MCF 10A (cell line): Measurements from ENCODE around the gene GABRG1. TPM values are rescaled to one million over a fixed set of nuclear protein-coding genes. Genes with fewer than 3 reads are reported as not detected.

Experiments
- Bru-seq: library from RNA; stranded (reverse); fragments of 400-500 nt; gene quantifications from one replicate; lab custom pipeline; 2021; lab: Mats Ljungman, UMichigan
- BruChase-seq, 2 experiments: library from RNA; stranded (reverse); fragments of 400-500 nt; gene quantifications; one replicate each; lab custom pipeline; 2021; lab: Mats Ljungman, UMichigan
- BruUV-seq: library from RNA; stranded (reverse); fragments of 400-500 nt; replicated peaks from 2 replicates; lab custom pipeline; 2021; lab: Mats Ljungman, UMichigan
- CTCF ChIA-PET: fragments of 300-600 bp; sonication (Branson Sonifier 250); formaldehyde crosslinking; extraction: SDS; loops from one replicate; lab custom pipeline; 2021; ENCODE audit warnings: antibody characterized with exemption, inconsistent platforms; lab: Yijun Ruan, JAX
- POLR2A ChIA-PET: fragments of 300-600, 350-650 bp; sonication (Branson Sonifier 250); formaldehyde crosslinking; extraction: SDS; loops from one replicate; lab custom pipeline; 2020; ENCODE audit warnings: antibody characterized with exemption, inconsistent platforms; lab: Yijun Ruan, JAX
- DNase-seq: peaks from one replicate; pipeline ENCODE4 v3.0.0-alpha.2; 2018; ENCODE audit not compliant: unreplicated experiment
- H3K27ac Mint-ChIP-seq: one replicate; pipeline ENCODE4 v1.8.0; 2022; ENCODE audit warnings: mild to moderate bottlenecking, low read depth, mixed read lengths; ENCODE audit not compliant: unreplicated experiment
- H3K27me3 Mint-ChIP-seq: one replicate; pipeline ENCODE4 v1.8.0; 2022; ENCODE audit warnings: mixed read lengths; ENCODE audit not compliant: insufficient read depth, unreplicated experiment
- H3K36me3 Mint-ChIP-seq: one replicate; pipeline ENCODE4 v1.8.0; 2022; ENCODE audit warnings: mild to moderate bottlenecking, moderate library complexity, mixed read lengths; ENCODE audit not compliant: insufficient read depth, unreplicated experiment
- H3K4me1 Mint-ChIP-seq: one replicate; pipeline ENCODE4 v1.8.0; 2022; ENCODE audit warnings: mixed read lengths; ENCODE audit not compliant: insufficient read depth, unreplicated experiment
- H3K4me3 Mint-ChIP-seq: one replicate; pipeline ENCODE4 v1.8.0; 2022; ENCODE audit warnings: mild to moderate bottlenecking, moderate library complexity, mixed read lengths; ENCODE audit not compliant: unreplicated experiment
- H3K9me3 Mint-ChIP-seq: one replicate; pipeline ENCODE4 v1.8.0; 2022; ENCODE audit warnings: mixed read lengths; ENCODE audit not compliant: unreplicated experiment
- intact Hi-C: fragments of 100-400 bp; cut with micrococcal nuclease; formaldehyde crosslinking; loops from 2 replicates; pipeline ENCODE4 v1.14.1; 2022
- long read RNA-seq: library from polyadenylated mRNA; stranded (forward); transcript quantifications from one replicate; pipeline ENCODE4 v2.0.0, GENCODE V29; 2022
- total RNA-seq: library from RNA; stranded (reverse); gene quantifications from 2 replicates; pipeline ENCODE4 v1.2.3, GENCODE V29; 2022
- TF ChIP-seq, protein P1 (sequence below): fragments of 200-600 bp; IDR thresholded peaks from one replicate; pipeline ENCODE4 v1.8.0; 2022; ENCODE audit warnings: antibody characterized with exemption, mild to moderate bottlenecking; ENCODE audit not compliant: unreplicated experiment

Gene GABRG1
- total RNA-seq (not detected in 2 replicates), Bru-seq, nascent RNA (percentile 1 among the genes with signal in this experiment), BruChase-seq, experiment 1, labeled RNA remaining after a 6-hour chase (percentile 4 among the genes with signal in this experiment), BruChase-seq, experiment 2, labeled RNA remaining after a 2-hour chase (percentile 4 among the genes with signal in this experiment)
- long read RNA-seq = 0 reads

DNA sequence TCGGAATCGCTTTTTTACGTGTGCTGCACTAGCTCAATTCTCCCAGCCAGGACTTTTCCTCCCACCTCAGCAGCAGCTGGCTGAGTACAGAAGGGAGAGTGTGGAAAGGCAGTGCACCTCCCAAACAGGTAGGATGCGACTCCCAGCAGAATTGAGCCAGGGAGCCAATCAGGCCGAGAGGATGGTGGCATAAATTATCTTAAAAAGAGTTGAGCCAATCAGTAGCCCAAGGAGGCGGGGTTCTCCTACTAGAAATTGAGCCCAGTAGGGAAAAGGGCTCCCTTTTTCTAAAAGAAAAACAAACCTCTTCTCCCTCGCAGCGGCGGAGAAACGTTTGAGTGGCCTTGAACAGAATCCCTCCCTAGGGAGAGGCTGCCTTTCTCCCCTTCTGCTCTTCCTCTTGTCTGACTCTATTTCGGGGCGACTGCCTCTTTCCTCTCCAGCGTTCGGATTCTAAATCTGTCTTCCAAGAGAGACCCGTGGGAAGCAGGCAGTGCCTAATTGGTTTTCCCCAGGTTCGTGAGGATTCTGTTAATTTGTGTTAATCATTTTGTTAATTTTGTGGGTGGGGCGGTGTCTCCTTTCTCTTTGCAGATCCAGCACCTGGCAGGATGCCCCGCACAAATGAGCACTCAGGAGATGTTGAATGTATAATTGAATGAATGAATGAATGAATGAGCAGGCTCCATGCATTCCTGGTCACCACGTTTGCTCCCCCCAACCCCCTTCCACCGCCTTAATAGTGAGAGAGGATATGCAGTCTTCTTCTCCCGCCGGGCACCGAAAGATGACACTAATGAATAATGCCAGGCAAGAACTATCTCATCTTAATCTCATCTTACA is at the start of gene GABRG1:
Gene GABRG1 (minus strand): TSS at position 142 of the 843 bp plus-strand sequence. CDS start 141 bp downstream, at position 1.
- Mint-ChIP-seq H3K4me3 (no peak within 1 kb of the TSS), H3K36me3 (no peaks in the 10 kb centered on the region), H3K27me3 (no peaks in the 10 kb centered on the region), H3K27ac (no peak within 1 kb of the TSS), H3K9me3 (no peaks in the 10 kb centered on the region), H3K4me1 (no peaks in the 10 kb centered on the region)
- BruUV-seq = no TSS peak
- TF ChIP-seq, protein P1, sequence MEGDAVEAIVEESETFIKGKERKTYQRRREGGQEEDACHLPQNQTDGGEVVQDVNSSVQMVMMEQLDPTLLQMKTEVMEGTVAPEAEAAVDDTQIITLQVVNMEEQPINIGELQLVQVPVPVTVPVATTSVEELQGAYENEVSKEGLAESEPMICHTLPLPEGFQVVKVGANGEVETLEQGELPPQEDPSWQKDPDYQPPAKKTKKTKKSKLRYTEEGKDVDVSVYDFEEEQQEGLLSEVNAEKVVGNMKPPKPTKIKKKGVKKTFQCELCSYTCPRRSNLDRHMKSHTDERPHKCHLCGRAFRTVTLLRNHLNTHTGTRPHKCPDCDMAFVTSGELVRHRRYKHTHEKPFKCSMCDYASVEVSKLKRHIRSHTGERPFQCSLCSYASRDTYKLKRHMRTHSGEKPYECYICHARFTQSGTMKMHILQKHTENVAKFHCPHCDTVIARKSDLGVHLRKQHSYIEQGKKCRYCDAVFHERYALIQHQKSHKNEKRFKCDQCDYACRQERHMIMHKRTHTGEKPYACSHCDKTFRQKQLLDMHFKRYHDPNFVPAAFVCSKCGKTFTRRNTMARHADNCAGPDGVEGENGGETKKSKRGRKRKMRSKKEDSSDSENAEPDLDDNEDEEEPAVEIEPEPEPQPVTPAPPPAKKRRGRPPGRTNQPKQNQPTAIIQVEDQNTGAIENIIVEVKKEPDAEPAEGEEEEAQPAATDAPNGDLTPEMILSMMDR = no peak
- POLR2A ChIA-PET = no interaction called here
- CTCF ChIA-PET = no interaction called here
- DNase-seq = no peak
- intact Hi-C loops = no loop called here

DNA sequence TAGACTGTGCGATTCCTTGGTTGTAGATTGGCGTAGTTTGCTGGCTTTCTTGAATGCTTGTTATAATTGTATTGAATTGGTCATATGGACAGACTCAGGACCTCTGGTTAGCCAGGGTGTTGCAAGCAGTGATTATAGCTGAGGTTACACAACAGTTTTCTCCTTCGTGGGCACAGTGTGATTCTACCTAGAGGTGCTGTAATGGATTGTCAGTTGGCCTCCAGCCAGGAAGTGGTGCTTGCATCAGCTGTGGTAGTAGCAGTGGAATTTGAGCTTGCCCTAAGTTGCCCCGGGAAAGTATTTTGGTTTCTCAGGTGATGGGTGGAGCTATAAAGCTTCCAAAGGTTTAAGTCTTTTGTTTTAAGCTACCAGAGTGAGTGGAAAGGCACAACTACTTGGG is 23.1 kb upstream of the GABRG1 start:
- peaks cover 7% of the 10 kb centered on the region for H3K9me3 Mint-ChIP-seq
- H3K36me3 Mint-ChIP-seq = no peaks in the 10 kb centered on the region
- H3K27ac Mint-ChIP-seq = no peak overlapping the region
- H3K4me1 Mint-ChIP-seq = peaks cover 15% of the 10 kb centered on the region
- H3K4me3 Mint-ChIP-seq = no peak overlapping the region
- CTCF ChIA-PET = interaction anchor here (0.6 to 1.7 kb wide), 8 partner anchors 10 to 698 kb away, joined by 3 to 4 read pairs (median 3); no protein-coding TSS in a partner anchor
- DNase-seq = peak; percentile 99
- TF ChIP-seq, protein P1 = no peak
- POLR2A ChIA-PET = interaction anchor here (0.8 to 1.3 kb wide), 5 partner anchors 8 to 88 kb away, joined by 3 to 5 read pairs (median 3); no protein-coding TSS in a partner anchor
- intact Hi-C loops = no loop called here
- no TSS peak for BruUV-seq
- H3K27me3 Mint-ChIP-seq = no peaks in the 10 kb centered on the region

DNA sequence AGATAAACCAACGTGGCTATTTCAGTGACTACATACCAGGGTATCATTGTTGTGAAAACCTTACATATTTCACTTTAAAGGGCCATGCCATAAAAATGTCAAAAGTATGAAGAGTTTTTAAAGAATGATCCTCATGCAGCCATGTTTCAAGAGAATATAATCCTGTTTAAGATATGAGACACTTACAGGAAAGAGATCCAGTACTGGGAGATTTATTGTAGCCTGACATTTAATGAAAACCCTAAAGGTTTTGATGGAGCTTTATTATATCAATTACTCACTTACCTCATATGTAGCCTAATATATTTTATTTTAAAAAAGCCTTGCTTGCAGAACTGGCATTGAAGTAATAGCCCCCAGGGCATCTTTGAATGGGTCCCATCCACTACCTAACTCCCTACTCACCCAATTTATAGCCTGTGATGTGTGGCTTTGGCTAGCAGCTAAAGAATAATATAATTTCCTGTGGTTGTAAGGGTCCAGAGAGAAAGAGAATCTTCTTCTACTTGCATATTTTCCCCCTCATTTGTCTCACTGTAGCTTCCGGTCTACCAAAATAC is 7.7 kb upstream of the GABRG1 start:
- H3K36me3 Mint-ChIP-seq = no peaks in the 10 kb centered on the region
- TF ChIP-seq, protein P1 = no peak
- POLR2A ChIA-PET = no interaction called here
- no peaks in the 10 kb centered on the region for H3K9me3 Mint-ChIP-seq
- H3K4me3 Mint-ChIP-seq = no peak overlapping the region
- no peaks in the 10 kb centered on the region for H3K27me3 Mint-ChIP-seq
- DNase-seq = no peak
- CTCF ChIA-PET = interaction anchor here (0.6 kb wide), 1 partner anchor 16 kb away, joined by 3 read pairs; no protein-coding TSS in a partner anchor
- no peak overlapping the region for H3K27ac Mint-ChIP-seq
- intact Hi-C loops = no loop called here
- no peaks in the 10 kb centered on the region for H3K4me1 Mint-ChIP-seq
- BruUV-seq = no TSS peak
